ENCODE results near the gene WDR88.

Gene WDR88

GRCh38 chr19:33215438-33216197, 83.7 kb downstream of the WDR88 start:
- H3K4me1 ChIP-seq (ENCODE audit: control insufficient read depth, low read depth, low read length) = no peaks in the 10 kb centered on the region
- no peak overlapping the region for H3K27ac ChIP-seq (ENCODE audit: low read depth, low read length)
- no CpG with 5 or more reads among the region's 19 CpGs for WGBS (ENCODE audit: extremely low coverage, insufficient coverage, low lambda C conversion rate)
- H4K5ac ChIP-seq (ENCODE audit: low read length) = no peak overlapping the region
- no peak overlapping the region for H3K56ac ChIP-seq (ENCODE audit: low read length)
- no peaks in the 10 kb centered on the region for H3K79me1 ChIP-seq (ENCODE audit: low read length)
- H3K36me3 ChIP-seq (ENCODE audit: control insufficient read depth, insufficient read depth, low read length) = no peaks in the 10 kb centered on the region
- no peak overlapping the region for H2BK15ac ChIP-seq (replicated peaks; ENCODE audit: low read depth)
- no peaks in the 10 kb centered on the region for H3K27me3 ChIP-seq (ENCODE audit: insufficient read depth, low read length, poor library complexity)
- H2BK120ac ChIP-seq (ENCODE audit: low read depth, low read length) = no peak overlapping the region
- no peak overlapping the region for H3K23ac ChIP-seq (ENCODE audit: low read length)
- no peak overlapping the region for H2AK5ac ChIP-seq (ENCODE audit: low read length)
- H3K4me3 ChIP-seq (ENCODE audit: low read length) = no peak overlapping the region
- no peak overlapping the region for H3K4me2 ChIP-seq (ENCODE audit: low read length)
- H3K18ac ChIP-seq (ENCODE audit: low read length) = no peak overlapping the region
- H3K9ac ChIP-seq (ENCODE audit: low read length) = no peak overlapping the region
- no peaks in the 10 kb centered on the region for H3K79me2 ChIP-seq (ENCODE audit: control insufficient read depth, insufficient read depth, low read length)
- no peak overlapping the region for H2BK5ac ChIP-seq (ENCODE audit: low read length)
- no peak overlapping the region for H3K4ac ChIP-seq (ENCODE audit: low read depth, low read length)
- no peak overlapping the region for H4K8ac ChIP-seq (ENCODE audit: low read depth, low read length)
- DNase-seq = no peak

GRCh38 chr19:33216198-33216830, 84.4 kb downstream of the WDR88 start:
- Histone ChIP-seq H3K79me2 (ENCODE audit: control insufficient read depth, insufficient read depth, low read length) (no peaks in the 10 kb centered on the region), H3K4ac (ENCODE audit: low read depth, low read length) (no peak overlapping the region), H2BK120ac (ENCODE audit: low read depth, low read length) (no peak overlapping the region), H3K4me3 (ENCODE audit: low read length) (no peak overlapping the region), H2AK5ac (ENCODE audit: low read length) (no peak overlapping the region), H2BK5ac (ENCODE audit: low read length) (no peak overlapping the region), H3K23ac (ENCODE audit: low read length) (no peak overlapping the region), H4K5ac (ENCODE audit: low read length) (no peak overlapping the region), H3K56ac (ENCODE audit: low read length) (no peak overlapping the region), H3K27me3 (ENCODE audit: insufficient read depth, low read length, poor library complexity) (no peaks in the 10 kb centered on the region), H3K27ac (ENCODE audit: low read depth, low read length) (no peak overlapping the region), H3K18ac (ENCODE audit: low read length) (no peak overlapping the region), H3K36me3 (ENCODE audit: control insufficient read depth, insufficient read depth, low read length) (no peaks in the 10 kb centered on the region), H2BK15ac (replicated peaks; ENCODE audit: low read depth) (no peak overlapping the region), H3K4me2 (ENCODE audit: low read length) (no peak overlapping the region), H4K8ac (ENCODE audit: low read depth, low read length) (no peak overlapping the region), H3K79me1 (ENCODE audit: low read length) (no peaks in the 10 kb centered on the region), H3K4me1 (ENCODE audit: control insufficient read depth, low read depth, low read length) (no peaks in the 10 kb centered on the region), H3K9ac (ENCODE audit: low read length) (no peak overlapping the region)
- no CpG with 5 or more reads among the region's 12 CpGs for WGBS (ENCODE audit: extremely low coverage, insufficient coverage, low lambda C conversion rate)
- peak; percentile 44 for DNase-seq

GRCh38 chr19:33217881-33218280, 86.0 kb downstream of the WDR88 start:
- no CpG with 5 or more reads among the region's 8 CpGs for WGBS (ENCODE audit: extremely low coverage, insufficient coverage, low lambda C conversion rate)
- Histone ChIP-seq H3K79me2 (ENCODE audit: control insufficient read depth, insufficient read depth, low read length) (no peaks in the 10 kb centered on the region), H2AK5ac (ENCODE audit: low read length) (no peak overlapping the region), H3K9ac (ENCODE audit: low read length) (no peak overlapping the region), H3K79me1 (ENCODE audit: low read length) (no peaks in the 10 kb centered on the region), H2BK5ac (ENCODE audit: low read length) (no peak overlapping the region), H3K4me1 (ENCODE audit: control insufficient read depth, low read depth, low read length) (no peaks in the 10 kb centered on the region), H3K27me3 (ENCODE audit: insufficient read depth, low read length, poor library complexity) (no peaks in the 10 kb centered on the region), H3K56ac (ENCODE audit: low read length) (no peak overlapping the region), H4K5ac (ENCODE audit: low read length) (no peak overlapping the region), H3K4me3 (ENCODE audit: low read length) (no peak overlapping the region), H2BK15ac (replicated peaks; ENCODE audit: low read depth) (no peak overlapping the region), H3K27ac (ENCODE audit: low read depth, low read length) (no peak overlapping the region), H3K36me3 (ENCODE audit: control insufficient read depth, insufficient read depth, low read length) (no peaks in the 10 kb centered on the region), H2BK120ac (ENCODE audit: low read depth, low read length) (no peak overlapping the region), H4K8ac (ENCODE audit: low read depth, low read length) (no peak overlapping the region), H3K23ac (ENCODE audit: low read length) (no peak overlapping the region), H3K18ac (ENCODE audit: low read length) (no peak overlapping the region), H3K4me2 (ENCODE audit: low read length) (no peak overlapping the region), H3K4ac (ENCODE audit: low read depth, low read length) (no peak overlapping the region)
- DNase-seq = no peak

- Histone ChIP-seq H3K27me3 (ENCODE audit: insufficient read depth, low read length, poor library complexity) (no peaks in the 10 kb centered on the region), H3K27ac (ENCODE audit: low read depth, low read length) (no peak overlapping the region), H4K8ac (ENCODE audit: low read depth, low read length) (no peak overlapping the region), H3K36me3 (ENCODE audit: control insufficient read depth, insufficient read depth, low read length) (no peaks in the 10 kb centered on the region), H2BK15ac (replicated peaks; ENCODE audit: low read depth) (no peak overlapping the region), H3K4me2 (ENCODE audit: low read length) (no peak overlapping the region), H2BK5ac (ENCODE audit: low read length) (no peak overlapping the region), H3K79me2 (ENCODE audit: control insufficient read depth, insufficient read depth, low read length) (no peaks in the 10 kb centered on the region), H4K5ac (ENCODE audit: low read length) (no peak overlapping the region), H2AK5ac (ENCODE audit: low read length) (no peak overlapping the region), H3K23ac (ENCODE audit: low read length) (no peak overlapping the region), H3K56ac (ENCODE audit: low read length) (no peak overlapping the region), H3K9ac (ENCODE audit: low read length) (no peak overlapping the region), H3K79me1 (ENCODE audit: low read length) (no peaks in the 10 kb centered on the region), H3K4ac (ENCODE audit: low read depth, low read length) (no peak overlapping the region), H3K4me1 (ENCODE audit: control insufficient read depth, low read depth, low read length) (no peaks in the 10 kb centered on the region), H2BK120ac (ENCODE audit: low read depth, low read length) (no peak overlapping the region), H3K18ac (ENCODE audit: low read length) (no peak overlapping the region), H3K4me3 (ENCODE audit: low read length) (no peak overlapping the region)
- peak; percentile 36 for DNase-seq
- no CpG with 5 or more reads among the region's 12 CpGs for WGBS (ENCODE audit: extremely low coverage, insufficient coverage, low lambda C conversion rate)
These were observed 87.4 kb downstream of the WDR88 start for GRCh38 chr19:33219261-33219815.

GRCh38 chr19:33220115-33220514, 88.2 kb downstream of the WDR88 start:
- Histone ChIP-seq H3K18ac (ENCODE audit: low read length) (no peak overlapping the region), H2BK120ac (ENCODE audit: low read depth, low read length) (no peak overlapping the region), H2BK5ac (ENCODE audit: low read length) (no peak overlapping the region), H3K4me1 (ENCODE audit: control insufficient read depth, low read depth, low read length) (no peaks in the 10 kb centered on the region), H2BK15ac (replicated peaks; ENCODE audit: low read depth) (no peak overlapping the region), H3K27ac (ENCODE audit: low read depth, low read length) (no peak overlapping the region), H3K79me1 (ENCODE audit: low read length) (no peaks in the 10 kb centered on the region), H3K23ac (ENCODE audit: low read length) (no peak overlapping the region), H3K36me3 (ENCODE audit: control insufficient read depth, insufficient read depth, low read length) (no peaks in the 10 kb centered on the region), H3K79me2 (ENCODE audit: control insufficient read depth, insufficient read depth, low read length) (no peaks in the 10 kb centered on the region), H2AK5ac (ENCODE audit: low read length) (no peak overlapping the region), H3K56ac (ENCODE audit: low read length) (no peak overlapping the region), H3K9ac (ENCODE audit: low read length) (no peak overlapping the region), H3K4me3 (ENCODE audit: low read length) (no peak overlapping the region), H3K4ac (ENCODE audit: low read depth, low read length) (no peak overlapping the region), H4K5ac (ENCODE audit: low read length) (no peak overlapping the region), H3K4me2 (ENCODE audit: low read length) (no peak overlapping the region), H3K27me3 (ENCODE audit: insufficient read depth, low read length, poor library complexity) (peaks cover under 1% of the 10 kb centered on the region), H4K8ac (ENCODE audit: low read depth, low read length) (no peak overlapping the region)
- WGBS (ENCODE audit: extremely low coverage, insufficient coverage, low lambda C conversion rate) = no CpG with 5 or more reads among the region's 18 CpGs
- no peak for DNase-seq

Measured in mesendoderm (in vitro differentiated cells).